Measurements from ENCODE around the gene CPLX3.

Gene CPLX3

DNA sequence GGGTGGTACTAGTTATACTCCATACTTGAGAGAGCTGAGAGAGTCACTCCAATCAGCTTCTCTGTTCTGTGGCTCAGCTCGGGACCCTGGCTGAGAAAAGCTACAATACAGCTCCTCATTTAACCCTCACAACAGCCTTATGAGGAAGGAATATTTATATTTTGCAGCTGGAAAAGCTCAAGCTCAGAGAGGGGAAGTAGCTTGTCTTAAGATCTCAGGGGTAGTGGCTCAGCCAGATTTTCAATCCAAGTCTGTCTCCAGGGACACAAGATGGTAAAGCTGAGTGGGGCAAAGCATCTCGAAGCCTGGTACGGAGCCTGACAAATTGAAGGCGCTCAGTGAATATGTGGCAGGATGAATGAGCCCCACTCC lies 31.9 kb downstream of the CPLX3 start:
- DNase-seq (ENCODE audit: low read depth) = no peak
- H3K4me3 ChIP-seq (ENCODE audit: low read depth, low read length) = no peak overlapping the region

- DNase-seq (ENCODE audit: low read depth) = no peak
- H3K4me3 ChIP-seq (ENCODE audit: low read depth, low read length) = no peak overlapping the region
Observed at GRCh38 chr15:74863239-74864056, 37.0 kb downstream of the CPLX3 start.

DNA sequence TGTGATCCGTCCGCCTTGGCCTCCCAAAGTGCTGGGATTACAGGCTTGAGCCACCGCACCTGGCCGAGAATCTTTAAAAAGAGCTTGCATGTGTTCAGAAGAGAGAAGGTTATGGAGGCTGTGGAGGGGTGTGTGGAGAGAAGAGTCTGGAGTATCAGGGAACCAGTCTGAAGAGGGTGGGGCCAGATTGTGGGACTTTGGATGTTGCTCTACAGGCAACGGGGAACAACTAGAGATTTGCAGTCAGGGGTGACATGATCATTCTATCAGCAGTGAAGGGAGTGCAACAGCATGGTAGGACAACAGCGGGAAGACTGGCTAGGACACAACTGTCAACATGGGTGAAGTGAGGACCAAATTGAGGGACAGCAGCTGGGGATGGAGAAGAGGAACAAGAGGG lies 37.9 kb downstream of the CPLX3 start:
- no peak overlapping the region for H3K4me3 ChIP-seq (ENCODE audit: low read depth, low read length)
- no peak for DNase-seq (ENCODE audit: low read depth)

GRCh38 chr15:74865316-74865715 lies 38.9 kb downstream of the CPLX3 start:
- DNase-seq (ENCODE audit: low read depth) = no peak
- H3K4me3 ChIP-seq (ENCODE audit: low read depth, low read length) = no peak overlapping the region

DNA sequence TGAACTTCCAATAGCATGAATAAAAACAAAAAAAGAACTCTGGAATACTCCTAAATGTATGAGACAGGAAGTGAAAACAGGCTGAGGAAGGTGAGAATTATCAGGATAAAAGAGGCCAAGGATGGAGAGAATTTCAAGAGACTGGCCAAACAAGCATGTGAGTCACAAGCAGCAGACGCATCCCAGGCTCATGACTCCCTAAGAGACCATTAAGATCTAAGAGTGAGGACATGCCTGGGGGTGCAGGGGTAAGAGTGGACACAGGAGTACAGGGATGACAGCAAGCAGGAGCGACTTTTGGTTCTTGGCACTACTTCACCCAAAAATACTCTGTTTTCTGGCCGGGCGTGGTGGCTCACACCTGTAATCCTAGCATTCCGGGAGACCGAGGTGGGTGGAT lies 39.7 kb downstream of the CPLX3 start:
- no peak for DNase-seq (ENCODE audit: low read depth)
- H3K4me3 ChIP-seq (ENCODE audit: low read depth, low read length) = no peak overlapping the region

DNA sequence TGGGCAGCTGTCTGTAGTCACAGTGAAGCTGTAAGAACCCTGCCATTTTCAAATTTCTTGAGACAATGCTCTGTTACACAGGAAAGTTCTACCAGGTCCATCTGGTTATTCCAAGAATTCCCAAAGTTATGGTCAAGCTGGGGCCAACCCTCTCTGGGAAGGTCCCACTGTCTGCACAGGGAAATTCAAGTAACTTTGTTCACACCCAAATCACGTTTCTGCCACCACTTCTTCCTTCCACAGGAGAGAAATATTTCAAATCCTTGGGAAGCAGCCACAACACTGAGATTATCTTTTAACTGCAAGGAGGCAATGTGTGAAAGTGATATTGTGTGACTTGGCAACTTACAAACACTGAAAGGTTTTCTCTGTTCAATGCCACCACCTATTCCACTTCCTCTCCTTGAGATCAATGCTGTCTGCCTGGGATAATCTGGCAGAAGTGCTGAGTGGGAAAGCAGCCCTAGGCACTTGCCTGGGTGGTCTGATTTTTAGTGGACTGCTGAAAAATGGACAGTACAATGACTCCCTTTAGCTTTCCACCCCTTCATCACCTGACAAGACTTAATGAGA lies 41.1 kb downstream of the CPLX3 start:
- DNase-seq (ENCODE audit: low read depth) = no peak
- no peak overlapping the region for H3K4me3 ChIP-seq (ENCODE audit: low read depth, low read length)

GRCh38 chr15:74868059-74868458 lies 41.6 kb downstream of the CPLX3 start:
- no peak overlapping the region for H3K4me3 ChIP-seq (ENCODE audit: low read depth, low read length)
- no peak for DNase-seq (ENCODE audit: low read depth)

- no peak overlapping the region for H3K4me3 ChIP-seq (ENCODE audit: low read depth, low read length)
- DNase-seq (ENCODE audit: low read depth) = no peak
Observed at GRCh38 chr15:74869372-74869725, 42.9 kb downstream of the CPLX3 start.

DNA sequence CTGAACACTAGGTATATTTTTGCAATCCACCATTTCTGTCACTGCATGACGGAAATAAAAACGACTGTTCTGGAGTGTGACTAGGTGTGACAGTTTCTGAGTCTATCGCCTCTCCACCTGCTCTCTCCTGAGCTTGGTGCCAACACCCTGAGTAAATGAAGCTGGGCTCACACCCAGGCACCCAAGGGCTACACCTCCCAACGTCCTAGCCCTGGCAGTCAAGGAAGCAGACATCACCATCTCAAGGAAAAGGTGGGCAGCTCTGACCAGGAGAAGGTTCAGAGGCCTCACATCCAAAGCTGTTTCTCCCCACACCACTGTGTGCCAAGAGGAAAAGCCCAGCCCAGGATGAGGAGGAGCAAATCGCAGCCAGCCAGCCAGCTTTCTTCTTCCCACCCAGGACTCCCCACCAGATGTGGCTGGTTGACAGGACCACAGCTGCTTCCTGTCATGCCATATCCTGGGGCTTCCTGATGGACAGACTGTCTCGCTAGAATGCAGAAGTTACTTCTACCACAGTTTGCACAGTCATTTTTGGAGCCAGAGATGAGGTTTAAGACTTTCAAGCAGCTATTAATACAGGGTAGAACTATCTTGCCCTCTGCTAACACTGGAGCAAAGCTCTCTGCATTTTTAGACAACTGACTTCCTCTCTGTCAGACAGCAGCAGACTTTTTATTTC lies 43.4 kb downstream of the CPLX3 start:
- no peak for DNase-seq (ENCODE audit: low read depth)
- no peak overlapping the region for H3K4me3 ChIP-seq (ENCODE audit: low read depth, low read length)

DNA sequence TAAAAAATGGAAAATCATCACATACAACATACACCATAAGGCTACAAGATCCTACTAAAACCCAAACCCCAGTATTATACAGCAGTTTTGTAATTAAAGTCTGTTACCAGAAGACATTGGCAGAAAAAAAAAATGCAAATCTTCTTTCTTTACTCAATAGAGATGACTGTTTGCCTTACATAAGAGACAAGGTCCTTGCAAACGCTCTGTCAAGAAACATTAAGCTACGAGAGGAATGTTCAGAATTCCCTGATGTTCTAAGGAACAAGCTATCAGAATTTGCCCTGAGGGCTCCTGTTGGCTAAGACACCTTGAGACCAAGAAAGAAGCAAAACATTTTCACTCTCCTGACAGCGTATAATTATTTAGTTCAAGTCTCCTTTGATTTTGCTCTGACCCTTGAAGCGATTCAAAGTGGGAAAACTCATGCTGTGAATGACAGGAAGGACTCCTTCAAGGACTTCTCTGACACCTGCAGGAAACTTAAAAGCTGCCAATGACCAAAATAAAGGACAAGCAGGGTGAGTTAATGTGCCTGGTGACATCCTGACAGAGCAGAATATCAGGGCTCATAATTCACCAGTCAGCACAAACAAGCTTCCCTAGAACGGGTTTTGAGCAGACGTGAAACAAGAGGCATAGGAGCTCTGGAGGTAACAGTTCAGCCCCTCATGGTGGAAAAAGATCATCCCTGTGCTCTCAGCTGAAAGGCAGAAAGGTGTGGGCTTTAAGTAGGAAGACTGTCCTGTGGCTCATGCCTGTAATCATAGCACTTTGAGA lies 44.2 kb downstream of the CPLX3 start:
- no peak overlapping the region for H3K4me3 ChIP-seq (ENCODE audit: low read depth, low read length)
- no peak for DNase-seq (ENCODE audit: low read depth)

- peak overlapping the region; percentile 68 for H3K4me3 ChIP-seq (ENCODE audit: low read depth, low read length)
- DNase-seq (ENCODE audit: low read depth) = no peak
Observed at GRCh38 chr15:74872702-74873035, 46.2 kb downstream of the CPLX3 start.

GRCh38 chr15:74873036-74873755 lies 46.8 kb downstream of the CPLX3 start, which contains the start of gene SCAMP2:
Gene SCAMP2 (minus strand): TSS chr15:74873365. CDS start chr15:74873255, 110 bp downstream.
- peak; percentile 87 for DNase-seq (ENCODE audit: low read depth)
- peak within 1 kb of the TSS; percentile 68 for H3K4me3 ChIP-seq (ENCODE audit: low read depth, low read length)

DNA sequence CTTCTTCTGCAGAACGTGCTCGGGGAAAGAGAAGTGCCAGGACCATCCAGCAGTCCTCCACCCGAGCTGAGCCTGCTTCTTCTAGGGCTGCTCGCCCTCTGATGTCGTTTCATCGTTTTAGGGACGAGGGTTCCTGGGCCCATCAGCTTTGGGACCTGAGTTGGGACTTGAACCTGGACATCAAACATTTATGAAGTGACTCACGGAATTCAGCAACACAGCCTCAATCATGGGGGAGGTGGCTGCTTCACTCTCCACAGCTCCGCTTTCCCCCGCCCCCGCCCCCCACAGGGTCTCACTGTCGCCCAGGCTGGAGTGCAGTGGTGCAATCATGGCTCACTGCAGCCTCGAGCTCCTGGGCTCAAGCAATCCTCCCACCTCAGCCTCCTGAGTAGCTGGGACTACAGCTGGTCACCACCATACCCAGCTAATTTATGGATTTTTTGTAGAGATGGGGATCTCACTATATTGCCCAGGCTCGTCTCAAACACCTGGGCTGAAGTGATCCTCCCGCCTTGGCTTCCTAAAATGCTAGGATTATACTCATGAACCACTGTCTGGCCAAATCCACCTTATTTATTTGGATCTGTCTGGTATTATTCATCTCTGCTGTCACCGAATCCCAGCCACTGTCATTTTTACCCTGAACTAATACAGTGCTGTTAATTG lies 47.5 kb downstream of the CPLX3 start:
- DNase-seq (ENCODE audit: low read depth) = no peak
- H3K4me3 ChIP-seq (ENCODE audit: low read depth, low read length) = peak overlapping the region; percentile 68

DNA sequence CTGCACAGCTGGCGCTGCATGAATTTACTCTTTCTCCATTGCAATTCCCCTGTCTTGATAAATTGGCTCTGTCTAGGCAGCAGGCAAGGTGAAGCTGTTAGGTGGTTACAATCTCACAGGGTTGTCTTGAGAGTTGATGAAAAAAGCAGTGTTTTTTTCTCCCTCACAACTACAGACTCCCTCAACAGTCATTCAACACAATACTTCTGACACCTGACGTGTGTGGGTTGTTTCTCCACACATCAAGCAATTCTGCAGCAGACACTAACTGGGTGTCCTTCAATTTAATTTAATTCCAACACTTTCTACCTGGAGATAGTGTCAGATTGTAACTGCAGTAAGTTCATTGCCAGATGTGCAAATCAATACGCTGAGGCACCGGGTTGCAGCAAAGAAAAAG lies 51.8 kb downstream of the CPLX3 start:
- no peak for DNase-seq (ENCODE audit: low read depth)
- H3K4me3 ChIP-seq (ENCODE audit: low read depth, low read length) = no peak overlapping the region

Data from skeletal muscle cell (primary cell).